Erythroblast (primary cell): ENCODE data around the gene THSD4.
"Not testable (repeated sequence)": the region's sequence is repeated elsewhere in the genome, so short reads cannot be mapped to it uniquely, and the experiment has no call there.

ENCODE experiments used
- DNase-seq, 2 experiments: peaks; one replicate each; lab custom pipeline; 2025; lab: John Stamatoyannopoulos, UW
- GATA1 ChIP-seq: IDR thresholded peaks from 2 replicates; pipeline ENCODE4 v1.6.1; 2011; ENCODE audit warnings: low read depth, mild to moderate bottlenecking, control low read depth, low read length, moderate library complexity
- POLR2A ChIP-seq: IDR thresholded peaks from 2 replicates; pipeline ENCODE4 v1.6.1; 2011; ENCODE audit warnings: mild to moderate bottlenecking, low read length

Gene THSD4

DNA sequence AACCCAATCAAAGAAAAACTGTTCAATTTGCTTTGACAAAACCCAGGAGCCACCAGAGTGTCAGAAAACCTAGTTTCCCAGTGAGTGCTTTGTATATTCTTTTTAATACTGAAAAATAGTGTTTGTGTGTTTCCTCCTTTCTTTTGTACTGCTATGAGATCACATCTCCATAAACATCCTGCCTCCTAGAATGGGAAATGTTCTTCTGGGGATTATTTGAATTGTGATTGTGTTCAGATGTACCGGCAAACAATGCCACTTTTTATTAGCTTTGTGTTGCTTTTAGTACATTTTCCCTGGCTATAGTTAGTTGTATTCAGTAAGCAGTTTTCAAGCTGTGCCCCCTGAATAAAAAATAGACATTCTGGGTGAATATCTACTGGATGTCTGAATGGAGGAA, 547.0 kb downstream of the THSD4 start:
- TF ChIP-seq GATA1 (no peak), POLR2A (no peak)
- no peak for DNase-seq

GRCh38 chr15:71664622-71665021, 549.4 kb downstream of the THSD4 start:
- no peak for DNase-seq
- no peak for TF ChIP-seq GATA1
- TF ChIP-seq POLR2A, result no peak

DNA sequence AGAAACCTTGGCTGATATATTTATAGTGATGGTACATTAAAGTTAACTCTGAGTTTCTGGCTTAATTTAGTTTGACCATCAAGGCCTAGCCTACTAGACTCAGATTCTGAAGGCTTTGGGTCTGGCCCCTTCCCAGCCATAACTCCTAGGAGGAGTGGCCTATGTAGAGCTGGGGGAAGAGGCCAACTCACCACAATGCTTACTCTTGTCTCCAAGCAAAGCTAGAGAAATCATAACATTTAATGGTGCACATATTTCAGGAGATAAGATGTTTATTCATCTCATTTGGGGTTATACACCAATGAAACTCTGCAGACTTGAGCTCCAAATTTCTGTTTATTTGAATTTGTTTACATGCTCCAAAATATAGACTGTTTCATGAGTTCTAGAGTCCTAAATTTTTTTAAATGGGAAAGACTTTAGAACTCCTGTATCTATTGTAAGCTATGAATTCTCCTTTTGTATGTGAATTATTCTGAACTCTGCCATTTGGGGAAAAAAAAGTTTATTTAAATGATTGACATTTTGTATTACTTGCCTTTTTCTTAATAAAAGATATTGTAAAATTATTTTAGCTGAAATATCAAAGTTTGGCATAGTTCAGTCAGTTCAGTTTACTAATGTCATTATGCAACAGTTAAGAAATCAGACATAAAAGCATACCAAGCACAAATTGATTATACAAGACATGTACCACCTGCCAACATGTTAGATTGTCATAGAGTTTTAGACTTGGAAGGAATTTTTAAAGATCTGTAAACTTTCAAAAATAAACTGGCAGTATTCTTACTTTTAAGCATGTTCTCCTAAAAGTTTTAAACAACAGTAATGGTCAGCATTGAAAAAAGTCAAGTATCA, 551.7 kb downstream of the THSD4 start:
- no peak for TF ChIP-seq GATA1
- no peak for TF ChIP-seq POLR2A
- DNase-seq, result no peak

DNA sequence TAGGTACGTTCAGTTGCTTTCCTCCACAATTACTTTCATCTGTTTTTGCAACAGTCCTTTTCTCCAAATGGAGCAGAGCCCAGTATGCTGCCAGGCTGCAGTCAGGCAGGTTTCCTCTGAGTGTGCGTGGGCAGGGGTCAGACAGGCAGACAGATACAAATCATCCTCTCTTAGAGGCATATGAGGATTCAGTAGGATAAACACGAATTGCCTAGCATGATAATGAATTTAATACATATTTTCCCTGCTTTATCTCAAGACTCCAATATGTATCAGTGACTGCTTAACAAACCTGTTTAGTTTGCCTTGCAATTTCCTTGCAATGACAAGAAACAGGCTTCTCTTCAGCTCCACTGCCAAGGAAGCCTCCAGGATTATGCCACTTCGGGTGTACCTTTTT, 554.4 kb downstream of the THSD4 start:
- TF ChIP-seq GATA1, result no peak
- no peak for TF ChIP-seq POLR2A
- no peak for DNase-seq

GRCh38 chr15:71670222-71670621, 555.0 kb downstream of the THSD4 start:
- DNase-seq, result not testable (repeated sequence)

GRCh38 chr15:71674354-71674753, 559.1 kb downstream of the THSD4 start:
- TF ChIP-seq POLR2A, result no peak
- no peak for TF ChIP-seq GATA1

DNA sequence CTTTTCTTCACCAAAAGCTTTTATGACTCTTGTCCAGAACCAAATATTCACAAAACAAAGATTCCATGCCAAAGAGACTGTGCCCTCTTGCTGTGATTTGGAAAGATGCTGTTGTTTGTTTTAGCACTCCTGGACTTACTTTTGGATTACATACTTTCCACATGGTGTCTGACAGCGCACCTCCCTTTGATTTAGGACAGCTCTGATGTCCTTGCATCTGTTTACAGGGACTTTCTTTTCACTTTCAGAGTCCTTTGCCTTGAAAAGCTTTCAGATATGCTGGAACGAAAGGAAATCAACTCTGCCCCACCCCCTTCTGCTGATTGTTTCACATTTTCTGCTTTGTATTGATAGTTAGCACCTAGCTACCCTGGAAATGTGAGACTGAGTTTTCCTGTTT, 562.1 kb downstream of the THSD4 start:
- no peak for TF ChIP-seq GATA1
- TF ChIP-seq POLR2A, result no peak
- no peak for DNase-seq

More at GRCh38 chr15:71674354-71674753, 559.1 kb downstream of the THSD4 start:
- no peak for DNase-seq

DNA sequence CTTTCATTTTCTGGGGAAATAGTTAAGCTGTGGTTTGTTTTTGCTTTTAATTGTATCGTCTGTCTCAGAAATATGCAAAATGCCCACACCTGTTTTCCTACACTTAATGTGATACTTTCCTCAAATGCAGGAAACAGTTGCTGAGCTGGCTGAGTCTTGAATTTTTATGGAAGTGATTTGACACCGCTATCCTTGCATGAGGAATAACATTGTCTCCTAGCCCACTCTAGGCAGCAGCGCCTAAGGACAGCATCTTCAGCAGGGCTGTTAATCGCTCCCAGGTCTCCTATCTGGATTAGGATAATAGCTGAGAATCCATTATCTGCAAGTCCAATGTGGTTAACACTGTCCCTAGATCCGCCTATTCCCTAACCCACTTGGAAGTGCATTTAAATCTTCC, 562.5 kb downstream of the THSD4 start:
- DNase-seq, result no peak
- TF ChIP-seq GATA1 (no peak), POLR2A (no peak)

DNA sequence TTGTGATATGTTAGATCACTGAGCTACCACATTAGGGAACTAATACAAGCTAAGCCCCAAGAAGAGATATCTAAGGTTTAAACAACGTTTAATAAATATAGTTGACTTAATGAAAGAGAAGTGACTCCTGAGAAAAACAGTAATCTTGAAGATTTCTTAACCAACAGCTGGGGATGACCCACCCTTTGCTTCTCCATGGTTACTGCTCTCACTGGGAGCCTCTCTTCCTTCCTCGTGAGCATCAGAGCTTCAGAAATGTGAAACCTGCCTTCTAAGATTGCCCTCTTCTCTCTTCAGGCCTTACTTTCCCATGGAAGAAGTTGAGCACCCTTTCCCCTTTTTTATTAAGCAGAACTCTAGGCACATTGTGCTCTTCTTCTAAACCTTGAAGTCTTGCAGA, 562.9 kb downstream of the THSD4 start:
- no peak for DNase-seq
- TF ChIP-seq POLR2A, result no peak
- no peak for TF ChIP-seq GATA1

DNA sequence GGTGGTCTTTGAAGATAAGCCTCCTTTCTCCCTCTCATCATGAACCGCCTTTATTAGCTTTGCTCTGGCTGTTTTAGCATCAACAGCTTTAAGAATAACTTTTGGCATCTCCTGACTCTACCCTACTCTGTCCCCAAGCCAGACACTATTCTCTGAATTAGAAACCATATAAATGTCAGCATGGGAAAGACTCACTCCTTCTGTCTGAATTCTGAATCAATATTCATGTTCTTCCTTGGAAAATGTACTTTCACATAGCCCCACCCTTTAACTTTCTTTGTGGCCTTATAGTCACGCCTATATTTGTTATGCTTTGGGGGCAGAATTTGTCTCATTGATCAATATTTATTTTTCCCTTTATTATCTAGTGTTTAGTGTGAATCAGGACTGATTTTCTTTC, 563.3 kb downstream of the THSD4 start:
- no peak for DNase-seq
- TF ChIP-seq POLR2A (no peak), GATA1 (no peak)

GRCh38 chr15:71679223-71679792, 564.0 kb downstream of the THSD4 start:
- no peak for TF ChIP-seq GATA1
- no peak for TF ChIP-seq POLR2A
- no peak for DNase-seq

GRCh38 chr15:71679793-71680353, 564.6 kb downstream of the THSD4 start:
- TF ChIP-seq POLR2A, result no peak
- TF ChIP-seq GATA1, result no peak
- DNase-seq, result no peak

DNA sequence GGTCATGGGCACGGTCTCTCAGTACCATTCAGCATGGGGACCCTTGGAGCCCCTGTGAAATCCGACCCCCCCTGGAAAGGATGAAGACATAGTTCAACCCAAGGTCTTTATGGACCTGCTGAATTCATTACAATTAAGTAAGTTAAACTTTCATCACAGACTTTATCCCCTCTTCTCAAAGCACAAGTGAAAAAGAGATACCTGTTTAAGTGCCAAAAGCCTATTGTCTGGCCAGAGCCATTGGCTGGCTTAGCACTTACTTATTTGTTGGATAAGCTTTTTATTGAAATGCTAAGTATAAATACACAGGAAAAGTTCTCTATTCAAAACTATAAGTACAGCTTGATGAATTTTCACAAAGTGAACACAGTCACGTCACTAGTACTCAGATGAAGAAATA, 566.7 kb downstream of the THSD4 start:
- no peak for TF ChIP-seq POLR2A
- TF ChIP-seq GATA1, result no peak
- no peak for DNase-seq
